ENCODE data around the gene FURIN. TPM values are rescaled to one million over a fixed set of nuclear protein-coding genes. Genes with fewer than 3 reads are reported as not detected.

The FURIN gene
- total and polyA plus RNA-seq, 2 experiments from 2014 or later = 67.9 to 98.9 TPM

DNA sequence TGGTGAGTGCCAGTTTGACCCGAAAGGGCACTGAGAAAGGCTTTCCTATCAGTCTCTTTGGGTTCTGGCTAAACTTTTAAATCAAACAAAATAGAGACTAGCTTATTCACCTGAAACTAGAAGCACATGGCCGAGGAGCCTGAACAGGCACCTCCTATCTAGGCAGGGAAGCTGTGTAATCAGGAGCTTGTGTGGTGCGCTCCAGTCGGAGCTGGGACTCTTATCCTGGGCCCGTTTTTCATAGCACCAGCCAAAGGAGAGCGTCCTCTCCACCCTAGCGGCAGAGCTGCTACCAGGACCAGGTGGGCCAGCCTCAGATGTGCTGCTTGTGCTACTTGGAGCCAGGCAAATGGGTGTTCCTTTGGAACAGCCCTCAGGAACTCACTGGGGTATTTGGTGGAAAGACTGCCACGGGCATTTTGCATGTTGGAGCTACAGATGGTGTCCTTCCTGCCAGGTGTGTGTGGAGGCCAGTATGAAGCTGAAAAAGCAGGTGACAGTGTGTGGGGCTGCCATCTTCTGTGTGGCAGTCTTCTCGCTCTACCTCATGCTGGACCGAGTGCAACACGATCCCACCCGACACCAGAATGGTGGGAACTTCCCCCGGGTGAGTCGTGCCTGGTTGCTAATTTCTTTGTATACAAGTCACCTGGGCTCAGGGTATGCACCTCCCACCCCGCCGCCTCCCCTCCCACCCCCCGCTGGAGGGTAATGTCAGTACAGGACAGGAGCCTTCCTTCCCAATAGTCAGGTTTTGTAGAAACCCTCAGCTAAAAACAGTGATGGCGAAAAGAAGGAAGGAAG lies 35.5 kb downstream of the FURIN start:
- peaks cover 3% of the 10 kb centered on the region for H3K79me2 ChIP-seq
- DNase-seq (ENCODE audit: low spot score) = peak; percentile 54
- H3K4me3 ChIP-seq = peak overlapping the region; percentile 51
- no peaks in the 10 kb centered on the region for H3K27me3 ChIP-seq
- no peaks in the 10 kb centered on the region for H3K9me3 ChIP-seq (ENCODE audit: low read depth)
- H3K9me2 ChIP-seq (replicated peaks; ENCODE audit: insufficient read depth) = no peaks in the 10 kb centered on the region
- 37% methylated on average over 18 of the region's 18 CpGs for WGBS (ENCODE audit: low lambda C conversion rate, missing lambda C conversion rate)
- peak overlapping the region; percentile 89 for H2AFZ ChIP-seq
- H4K20me1 ChIP-seq (ENCODE audit: insufficient read depth, poor library complexity, severe bottlenecking) = no peaks in the 10 kb centered on the region
- H3K4me2 ChIP-seq = peak overlapping the region; percentile 93
- peak overlapping the region; percentile 75 for H3K27ac ChIP-seq
- H3K4me1 ChIP-seq (ENCODE audit: insufficient read depth) = peaks cover 13% of the 10 kb centered on the region
- TF ChIP-seq EZH2 (IDR thresholded peaks at IDR 0.05; ENCODE audit: borderline replicate concordance) (no peak), EZH2phosphoT487 (IDR thresholded peaks at IDR 0.05; ENCODE audit: low read depth, severe bottlenecking, unreplicated experiment) (no peak)
- TF ChIP-seq, protein P1, sequence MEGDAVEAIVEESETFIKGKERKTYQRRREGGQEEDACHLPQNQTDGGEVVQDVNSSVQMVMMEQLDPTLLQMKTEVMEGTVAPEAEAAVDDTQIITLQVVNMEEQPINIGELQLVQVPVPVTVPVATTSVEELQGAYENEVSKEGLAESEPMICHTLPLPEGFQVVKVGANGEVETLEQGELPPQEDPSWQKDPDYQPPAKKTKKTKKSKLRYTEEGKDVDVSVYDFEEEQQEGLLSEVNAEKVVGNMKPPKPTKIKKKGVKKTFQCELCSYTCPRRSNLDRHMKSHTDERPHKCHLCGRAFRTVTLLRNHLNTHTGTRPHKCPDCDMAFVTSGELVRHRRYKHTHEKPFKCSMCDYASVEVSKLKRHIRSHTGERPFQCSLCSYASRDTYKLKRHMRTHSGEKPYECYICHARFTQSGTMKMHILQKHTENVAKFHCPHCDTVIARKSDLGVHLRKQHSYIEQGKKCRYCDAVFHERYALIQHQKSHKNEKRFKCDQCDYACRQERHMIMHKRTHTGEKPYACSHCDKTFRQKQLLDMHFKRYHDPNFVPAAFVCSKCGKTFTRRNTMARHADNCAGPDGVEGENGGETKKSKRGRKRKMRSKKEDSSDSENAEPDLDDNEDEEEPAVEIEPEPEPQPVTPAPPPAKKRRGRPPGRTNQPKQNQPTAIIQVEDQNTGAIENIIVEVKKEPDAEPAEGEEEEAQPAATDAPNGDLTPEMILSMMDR (IDR thresholded peaks at IDR 0.05; ENCODE audit: poor library complexity) = no peak
- H3K36me3 ChIP-seq (replicated peaks; ENCODE audit: insufficient read depth, low read depth) = no peaks in the 10 kb centered on the region

DNA sequence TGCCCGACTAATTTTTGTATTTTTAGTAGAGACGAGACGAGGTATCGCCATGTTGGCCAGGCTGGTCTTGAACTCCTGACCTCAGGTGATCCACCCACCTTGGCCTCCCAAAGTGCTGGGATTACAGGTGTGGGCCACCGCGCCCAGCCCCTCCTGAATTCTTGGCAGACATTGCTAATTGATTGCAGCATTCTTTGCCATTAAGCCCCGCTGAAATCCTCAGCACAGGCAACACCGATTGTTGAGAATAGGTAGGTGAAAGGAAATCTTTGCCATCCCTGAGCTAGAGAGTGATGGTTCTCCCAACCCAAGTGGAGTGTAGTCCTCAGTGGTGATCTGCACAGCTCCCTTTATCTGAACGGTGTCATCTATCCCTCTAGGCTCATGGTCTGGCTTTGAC lies 36.4 kb downstream of the FURIN start:
- peaks cover 13% of the 10 kb centered on the region for H3K4me1 ChIP-seq (ENCODE audit: insufficient read depth)
- no peak overlapping the region for H2AFZ ChIP-seq
- peaks cover 3% of the 10 kb centered on the region for H3K79me2 ChIP-seq
- no peak for DNase-seq (ENCODE audit: low spot score)
- no peak overlapping the region for H3K27ac ChIP-seq
- H4K20me1 ChIP-seq (ENCODE audit: insufficient read depth, poor library complexity, severe bottlenecking) = no peaks in the 10 kb centered on the region
- no peak overlapping the region for H3K4me3 ChIP-seq
- no peaks in the 10 kb centered on the region for H3K9me3 ChIP-seq (ENCODE audit: low read depth)
- H3K27me3 ChIP-seq = no peaks in the 10 kb centered on the region
- over 99% methylated on average over 9 of the region's 9 CpGs for WGBS (ENCODE audit: low lambda C conversion rate, missing lambda C conversion rate)
- no peaks in the 10 kb centered on the region for H3K9me2 ChIP-seq (replicated peaks; ENCODE audit: insufficient read depth)
- no peak overlapping the region for H3K4me2 ChIP-seq
- TF ChIP-seq, protein P1 (IDR thresholded peaks at IDR 0.05; ENCODE audit: poor library complexity) = no peak
- TF ChIP-seq EZH2phosphoT487 (IDR thresholded peaks at IDR 0.05; ENCODE audit: low read depth, severe bottlenecking, unreplicated experiment) (no peak), EZH2 (IDR thresholded peaks at IDR 0.05; ENCODE audit: borderline replicate concordance) (no peak)
- H3K36me3 ChIP-seq (replicated peaks; ENCODE audit: insufficient read depth, low read depth) = no peaks in the 10 kb centered on the region

DNA sequence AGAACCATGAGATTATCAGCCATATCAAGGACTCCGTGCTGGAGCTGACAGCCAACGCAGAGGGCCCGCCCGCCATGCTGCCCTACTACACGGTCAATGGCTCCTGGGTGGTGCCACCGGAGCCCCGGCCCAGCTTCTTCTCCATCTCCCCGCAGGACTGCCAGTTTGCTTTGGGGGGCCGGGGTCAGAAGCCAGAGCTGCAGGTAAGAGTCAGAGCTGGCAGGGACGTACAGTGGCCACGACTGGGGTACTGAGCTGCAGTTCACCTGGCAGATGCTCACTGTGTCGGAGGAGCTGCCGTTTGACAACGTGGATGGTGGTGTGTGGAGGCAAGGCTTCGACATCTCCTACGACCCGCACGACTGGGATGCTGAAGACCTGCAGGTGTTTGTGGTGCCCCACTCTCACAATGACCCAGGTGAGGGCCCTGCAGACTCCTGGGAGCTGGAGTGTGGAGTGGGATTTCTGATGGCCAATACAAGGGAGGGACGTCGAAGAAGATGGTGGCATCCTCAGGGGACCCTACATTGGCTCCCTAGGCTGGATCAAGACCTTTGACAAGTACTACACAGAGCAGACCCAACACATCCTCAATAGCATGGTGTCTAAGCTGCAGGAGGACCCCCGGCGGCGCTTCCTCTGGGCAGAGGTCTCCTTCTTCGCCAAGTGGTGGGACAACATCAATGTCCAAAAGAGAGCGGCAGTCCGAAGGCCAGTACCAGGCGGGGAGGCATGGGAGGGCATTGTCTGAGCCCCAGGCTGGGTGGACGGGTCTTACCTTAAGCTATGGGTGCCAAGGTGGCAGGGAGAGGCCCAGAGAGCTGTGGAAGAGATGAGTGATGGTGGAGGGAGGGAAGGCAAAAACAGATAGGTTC lies 37.2 kb downstream of the FURIN start:
- Histone ChIP-seq H3K4me1 (ENCODE audit: insufficient read depth) (peaks cover 13% of the 10 kb centered on the region), H3K27me3 (no peaks in the 10 kb centered on the region), H4K20me1 (ENCODE audit: insufficient read depth, poor library complexity, severe bottlenecking) (no peaks in the 10 kb centered on the region), H3K9me2 (replicated peaks; ENCODE audit: insufficient read depth) (no peaks in the 10 kb centered on the region), H2AFZ (no peak overlapping the region), H3K4me2 (no peak overlapping the region), H3K4me3 (no peak overlapping the region), H3K9me3 (ENCODE audit: low read depth) (no peaks in the 10 kb centered on the region), H3K79me2 (peaks cover 3% of the 10 kb centered on the region), H3K27ac (no peak overlapping the region), H3K36me3 (replicated peaks; ENCODE audit: insufficient read depth, low read depth) (no peaks in the 10 kb centered on the region)
- TF ChIP-seq EZH2 (IDR thresholded peaks at IDR 0.05; ENCODE audit: borderline replicate concordance) = no peak
- no peak for TF ChIP-seq EZH2phosphoT487 (IDR thresholded peaks at IDR 0.05; ENCODE audit: low read depth, severe bottlenecking, unreplicated experiment)
- TF ChIP-seq, protein P1 (IDR thresholded peaks at IDR 0.05; ENCODE audit: poor library complexity) = no peak
- no peak for DNase-seq (ENCODE audit: low spot score)
- WGBS (ENCODE audit: low lambda C conversion rate, missing lambda C conversion rate) = 98% methylated on average over 28 of the region's 28 CpGs
